GDM1 (cell line): ENCODE measurements around the gene ZNF99.
"Not testable (repeated sequence)": the region's sequence is repeated elsewhere in the genome, so short reads cannot be mapped to it uniquely, and the experiment has no call there.

ENCODE experiments used
- DNase-seq: peaks from one replicate; lab custom pipeline; 2025; lab: John Stamatoyannopoulos, UW

Gene ZNF99

DNA sequence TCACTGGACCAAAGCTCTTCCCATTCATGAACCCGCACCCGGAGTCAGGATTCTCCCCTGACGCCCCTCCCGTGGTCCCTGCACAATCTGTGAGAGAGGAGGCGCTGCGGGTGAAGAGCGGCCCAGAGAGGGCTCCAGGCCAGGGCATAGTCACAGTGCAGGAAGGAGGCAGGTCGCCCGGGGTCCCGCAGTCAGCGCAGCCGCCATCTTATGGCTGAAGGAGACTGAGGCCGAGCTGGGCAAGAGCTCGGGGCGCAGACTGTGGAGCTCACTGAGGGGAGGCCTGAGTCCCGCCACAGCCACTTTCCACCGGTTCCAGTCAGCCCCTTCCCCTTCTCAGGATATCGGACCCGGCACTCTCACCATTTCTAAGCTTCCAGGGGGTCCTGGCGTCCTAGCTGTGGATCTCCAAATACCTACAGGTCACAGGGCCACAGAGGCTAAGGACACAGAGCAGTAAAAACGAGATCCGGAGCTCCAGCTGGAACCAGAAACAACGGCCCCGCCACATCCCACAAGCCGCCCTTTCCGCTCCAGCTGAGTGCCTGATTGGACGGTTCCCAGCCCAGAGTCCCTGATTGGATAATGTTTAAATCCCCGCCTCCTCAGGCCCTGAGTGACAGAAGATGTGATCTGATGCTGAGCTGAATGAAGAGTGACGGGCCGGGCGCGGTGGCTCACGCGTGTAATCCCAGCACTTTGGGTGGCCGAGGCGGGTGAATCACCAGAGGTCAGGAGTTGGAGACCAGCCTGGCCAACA, at the start of gene ZNF99:
Gene ZNF99, minus strand, starts transcription at position 501 of the 760 bp plus-strand sequence. Its CDS starts 135 bp downstream, at position 366.
- no peak for DNase-seq

DNA sequence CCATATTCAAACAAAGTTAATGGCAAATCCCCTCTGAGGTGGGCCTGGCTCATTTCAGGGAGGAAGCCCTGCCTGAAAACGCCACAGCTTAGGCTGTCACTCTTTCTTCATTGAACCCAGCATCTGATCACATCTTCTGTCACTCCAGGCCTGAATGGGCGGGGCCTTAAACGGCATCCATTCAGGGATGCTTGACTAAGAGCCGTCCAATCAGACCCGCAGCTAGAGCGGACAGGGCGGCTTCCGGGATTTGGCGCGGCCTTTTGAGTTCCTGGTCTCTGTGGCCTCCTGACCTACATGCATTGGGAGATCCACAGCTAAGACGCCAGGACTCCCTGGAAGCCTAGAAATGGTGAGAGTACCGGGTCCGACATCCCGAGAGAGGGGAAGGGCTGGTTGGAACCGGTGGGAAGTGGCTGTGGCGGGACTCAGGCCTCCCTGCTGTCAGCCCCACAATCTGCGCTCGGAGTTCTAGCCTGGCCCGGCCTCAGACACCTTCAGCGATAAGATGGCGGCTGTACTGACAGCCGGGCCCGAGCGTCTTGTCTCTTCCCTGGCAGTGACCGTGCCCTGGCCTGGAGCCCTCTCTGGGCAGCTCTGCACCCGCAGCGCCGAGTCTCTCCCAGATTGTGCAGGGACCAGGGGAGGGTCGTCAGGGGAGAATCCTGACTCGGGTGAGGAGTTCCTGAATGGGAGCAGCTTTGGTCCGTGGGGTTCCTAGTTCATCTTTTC, 48.2 kb upstream of the ZNF99 start, which contains the start of gene ZNF723:
Gene ZNF723, plus strand, starts transcription at position 261 of the 732 bp plus-strand sequence. Its CDS starts 89 bp downstream, at position 350.
- no peak for DNase-seq

DNA sequence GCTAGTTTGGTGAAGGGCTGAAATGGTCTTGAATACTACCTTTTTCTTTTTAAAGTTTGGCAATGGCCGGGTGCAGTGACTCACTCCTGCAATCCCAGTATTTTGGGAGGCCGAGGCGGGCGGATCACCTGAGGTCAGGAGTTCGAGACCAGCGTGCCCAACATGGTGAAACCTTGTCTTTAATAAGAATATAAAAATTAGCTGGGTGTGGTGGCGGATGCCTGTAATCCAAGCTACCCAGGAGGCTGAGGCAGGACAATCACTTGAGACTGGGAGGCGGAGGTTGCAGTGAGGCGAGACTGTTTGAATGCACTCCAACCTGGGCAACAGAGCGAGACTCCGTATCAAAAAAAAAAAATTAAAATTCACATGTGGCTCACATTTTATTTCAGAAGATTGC, 47.3 kb upstream of the ZNF99 start:
- DNase-seq, result no peak

DNA sequence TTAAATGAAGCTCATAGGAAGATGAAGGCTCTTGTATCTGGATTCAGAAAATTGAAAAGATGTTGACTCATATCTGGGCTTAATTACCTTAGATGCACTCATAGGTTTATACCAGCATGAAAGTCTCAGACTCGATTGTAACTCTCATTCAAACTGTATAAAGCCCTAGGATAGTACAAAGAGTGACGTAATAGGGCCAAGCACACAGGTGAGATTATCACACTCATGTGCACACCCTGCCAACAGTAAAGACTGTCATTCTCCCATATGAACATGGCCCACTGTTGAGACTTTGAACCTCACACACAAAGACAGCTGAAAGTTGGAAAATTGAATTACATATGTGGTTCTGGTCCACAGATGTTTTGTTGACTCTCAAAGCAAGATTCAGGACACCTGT, 30.2 kb upstream of the ZNF99 start:
- no peak for DNase-seq

DNA sequence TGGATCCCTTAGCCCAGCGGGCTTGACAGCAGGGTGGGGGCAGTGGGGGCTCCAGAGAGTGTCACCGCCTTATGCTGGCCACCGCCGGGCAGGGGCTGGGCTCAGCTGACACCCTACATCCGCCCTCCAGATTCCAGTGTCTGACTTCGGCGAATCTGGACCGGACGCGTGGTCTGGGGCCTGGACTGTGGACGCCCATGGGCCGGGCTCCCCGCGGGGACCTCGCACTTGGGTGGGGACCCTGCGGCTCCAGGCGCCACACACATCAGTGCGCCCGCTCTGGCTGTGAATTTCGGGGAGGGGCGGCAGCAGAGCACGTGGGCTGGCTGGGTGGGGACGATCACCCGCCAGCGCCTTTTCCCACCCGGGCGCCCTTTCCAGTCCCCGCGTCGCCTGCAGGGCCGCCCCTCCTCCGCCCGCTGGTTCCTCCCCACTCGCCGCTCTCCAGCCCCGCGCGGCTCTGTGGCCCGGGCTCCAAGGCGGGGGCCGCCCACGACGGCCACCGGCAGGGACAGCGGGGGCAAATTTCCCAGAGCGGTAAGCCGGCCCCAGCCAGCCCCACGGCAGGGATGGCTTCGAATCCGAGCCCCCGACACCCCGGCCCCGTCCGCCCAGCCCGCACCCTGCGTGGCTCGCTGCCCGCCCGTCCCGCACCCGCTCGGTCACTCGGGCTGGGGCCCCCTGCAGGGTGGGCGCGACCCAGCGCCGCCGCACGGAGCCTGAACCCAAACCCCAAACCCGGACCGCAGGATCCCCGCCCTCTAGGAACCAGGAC, 23.3 kb upstream of the ZNF99 start:
- DNase-seq, result no peak

DNA sequence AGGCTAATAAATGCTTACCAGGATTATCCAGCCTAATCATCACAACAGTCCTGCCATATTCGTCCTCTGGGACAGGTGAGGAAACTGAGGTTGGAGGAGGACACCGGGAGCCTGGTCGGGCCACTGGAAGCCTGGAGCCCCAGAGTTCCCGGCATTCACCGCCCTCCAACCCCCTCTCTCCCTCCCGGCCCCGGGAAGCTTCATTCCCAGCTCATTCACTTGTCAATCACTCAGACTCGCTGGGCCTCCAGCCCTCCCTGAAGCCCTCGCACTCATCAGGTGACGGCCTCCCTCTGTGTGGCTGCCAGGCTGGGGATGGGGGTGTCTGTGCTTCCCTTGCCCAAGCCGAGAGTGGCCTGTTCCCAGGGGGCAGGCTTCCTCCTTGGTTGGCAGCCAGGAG, 22.5 kb upstream of the ZNF99 start:
- no peak for DNase-seq

DNA sequence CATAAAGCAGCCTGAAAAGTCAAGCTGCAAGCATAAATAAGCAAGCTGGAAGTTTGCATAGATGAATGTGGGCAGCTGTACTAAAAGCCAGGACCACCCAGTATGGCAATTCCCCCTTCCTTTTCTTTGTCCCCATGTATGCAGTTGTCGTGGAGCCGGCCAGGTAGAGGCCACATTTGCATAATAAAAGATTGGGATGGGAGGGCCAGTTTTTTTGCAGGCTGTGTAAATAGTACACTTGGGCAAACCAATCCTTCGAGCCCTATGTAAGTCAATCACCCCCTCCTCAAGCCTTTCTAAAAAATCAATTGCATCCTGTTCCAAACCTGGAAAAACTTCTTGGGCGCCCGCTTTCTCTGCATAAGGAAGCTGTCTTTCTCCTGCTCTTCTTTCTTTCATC, 13.1 kb upstream of the ZNF99 start:
- DNase-seq, result no peak

DNA sequence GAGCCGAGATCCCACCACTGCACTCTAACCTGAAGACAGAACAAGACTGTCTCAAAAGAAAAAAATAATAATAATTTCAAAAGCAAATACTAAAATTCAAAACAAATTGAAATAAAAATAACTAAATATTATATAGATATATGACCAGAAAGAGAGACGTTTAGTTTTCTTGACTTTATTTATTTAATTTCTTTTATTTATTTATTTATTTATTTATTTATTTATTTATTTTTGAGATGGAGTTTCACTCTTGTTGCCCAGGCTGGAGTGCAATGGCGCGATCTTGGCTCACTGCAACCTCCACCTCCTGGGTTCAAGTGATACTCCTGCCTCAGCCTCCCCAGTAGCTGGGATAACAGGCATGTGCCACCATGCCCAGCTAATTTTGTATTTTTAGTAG, 8.9 kb upstream of the ZNF99 start:
- DNase-seq, result not testable (repeated sequence)

DNA sequence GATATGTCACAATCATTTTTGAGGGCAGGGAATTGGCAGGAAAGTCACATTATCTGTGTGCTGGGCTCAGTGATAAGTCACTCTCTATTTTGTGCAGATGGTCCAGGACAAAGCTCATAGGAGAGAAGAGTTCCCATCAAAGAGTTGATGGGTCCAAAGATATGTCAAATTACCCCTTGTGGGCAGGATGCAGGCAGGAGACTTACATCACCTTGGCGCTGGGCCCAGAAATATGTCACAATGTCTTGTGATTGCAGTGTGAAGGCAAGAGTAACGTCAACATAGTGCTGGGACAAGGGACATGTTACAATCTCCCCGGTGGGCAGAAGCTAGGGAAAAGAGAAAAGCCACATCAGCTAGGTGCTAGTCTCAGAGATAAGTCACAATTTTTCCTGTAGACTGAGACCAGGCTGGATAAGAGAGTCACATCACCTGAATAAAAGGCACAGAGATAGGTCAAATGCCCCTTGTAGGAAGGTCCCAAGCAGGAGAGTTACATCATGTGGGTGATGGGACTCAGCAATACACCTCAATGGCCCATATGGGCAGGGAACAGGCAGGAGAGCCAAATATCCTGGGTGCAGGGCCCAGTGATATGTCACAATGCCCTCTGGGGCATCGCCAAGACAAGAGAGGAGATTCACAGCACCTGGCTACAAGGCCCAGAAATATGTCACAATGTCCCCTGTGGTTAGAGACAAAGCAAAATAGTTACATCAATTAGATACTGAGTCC, 47.9 kb downstream of the ZNF99 start:
- no peak for DNase-seq

DNA sequence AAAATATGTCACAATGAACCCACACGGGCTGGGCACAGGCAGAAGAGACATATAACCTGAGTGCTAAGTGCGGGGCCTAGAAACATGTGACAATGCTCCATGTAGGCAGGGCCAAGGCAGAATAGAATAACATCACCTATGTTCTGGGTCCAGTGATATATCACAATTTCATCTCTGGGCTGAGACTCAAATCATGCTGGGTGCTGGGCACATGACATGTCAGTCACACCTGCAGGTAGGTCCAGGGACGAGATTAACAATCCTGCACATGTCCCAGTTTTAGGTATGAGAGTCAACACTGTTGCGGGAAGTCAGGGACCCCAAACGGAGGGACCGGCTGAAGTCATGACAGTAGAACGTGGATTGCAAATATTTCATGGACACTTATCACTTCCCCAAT, 50.3 kb downstream of the ZNF99 start:
- no peak for DNase-seq

DNA sequence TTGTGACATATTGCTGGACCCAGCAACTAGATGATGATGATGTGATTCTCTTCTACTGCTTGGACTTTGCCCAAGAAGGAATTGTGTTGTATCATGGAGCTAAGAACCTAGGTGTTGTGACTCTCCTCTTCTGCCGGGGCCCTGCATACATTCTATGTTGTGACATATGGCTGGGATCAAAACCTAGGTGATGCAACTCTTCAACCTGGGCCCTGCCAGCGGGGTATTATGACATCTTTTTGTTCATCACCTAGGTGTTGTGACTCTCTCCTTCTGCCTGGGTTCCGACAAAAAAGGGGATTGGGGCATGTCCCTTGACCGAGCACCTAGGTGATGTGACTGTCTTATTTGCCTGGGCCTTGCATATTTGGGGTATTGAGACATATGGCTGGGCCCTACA, 55.7 kb downstream of the ZNF99 start:
- DNase-seq, result not testable (repeated sequence)

DNA sequence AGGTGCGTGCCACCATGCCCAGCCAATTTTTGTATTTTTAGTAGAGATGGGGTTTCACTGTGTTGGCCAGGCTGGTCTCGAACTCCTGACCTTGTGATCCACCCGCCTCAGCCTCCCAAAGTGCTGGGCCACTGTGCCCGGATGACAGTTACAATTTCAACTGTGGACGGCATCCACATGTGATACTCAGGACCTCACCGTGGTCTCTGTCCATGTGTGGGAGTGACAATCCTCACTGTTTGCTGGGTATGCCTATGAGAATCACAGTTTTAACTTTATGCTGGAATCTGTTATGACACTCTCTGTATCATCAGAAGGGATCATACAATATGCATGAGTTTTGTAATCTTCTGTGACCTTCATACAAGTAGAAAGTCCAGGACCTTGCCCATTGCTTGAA, 62.4 kb downstream of the ZNF99 start:
- not testable (repeated sequence) for DNase-seq

DNA sequence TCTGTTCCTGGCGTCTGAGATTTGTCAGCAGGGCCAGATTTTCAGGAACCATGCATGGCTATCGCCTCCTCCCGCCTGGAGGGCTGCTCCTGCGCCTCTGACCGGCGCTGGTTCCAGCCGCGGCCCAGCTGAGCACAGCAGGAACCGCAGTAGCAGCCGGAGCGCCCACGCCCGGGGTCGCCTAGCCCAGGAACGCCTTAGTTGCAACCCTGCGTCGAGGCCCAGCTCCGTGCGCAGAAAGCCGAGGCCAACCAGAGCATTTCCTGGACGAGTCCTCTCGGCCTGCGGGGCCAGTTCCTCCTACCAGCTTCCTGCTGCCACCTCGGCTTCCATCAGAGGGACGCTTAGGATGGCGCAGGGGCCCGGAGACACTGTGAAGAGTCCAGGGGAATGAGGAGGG, 75.0 kb downstream of the ZNF99 start:
- DNase-seq, result no peak

DNA sequence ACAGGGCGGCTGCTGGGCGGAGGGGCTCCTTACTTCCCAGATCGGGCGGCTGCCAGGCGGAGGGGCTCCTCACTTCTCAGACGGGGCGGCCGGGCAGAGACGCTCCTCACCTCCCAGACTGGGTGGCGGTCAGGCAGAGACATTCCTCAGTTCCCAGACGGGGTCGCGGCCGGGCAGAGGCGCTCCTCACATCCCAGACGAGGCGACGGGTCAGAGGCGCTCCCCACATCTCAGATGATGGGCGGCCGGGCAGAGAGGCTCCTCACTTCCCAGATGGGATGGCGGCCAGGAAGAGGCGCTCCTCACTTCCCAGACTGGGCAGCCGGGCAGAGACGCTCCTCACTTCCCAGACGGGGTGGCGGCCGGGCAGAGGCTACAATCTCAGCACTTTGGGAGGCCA, 80.9 kb downstream of the ZNF99 start:
- DNase-seq, result not testable (repeated sequence)

DNA sequence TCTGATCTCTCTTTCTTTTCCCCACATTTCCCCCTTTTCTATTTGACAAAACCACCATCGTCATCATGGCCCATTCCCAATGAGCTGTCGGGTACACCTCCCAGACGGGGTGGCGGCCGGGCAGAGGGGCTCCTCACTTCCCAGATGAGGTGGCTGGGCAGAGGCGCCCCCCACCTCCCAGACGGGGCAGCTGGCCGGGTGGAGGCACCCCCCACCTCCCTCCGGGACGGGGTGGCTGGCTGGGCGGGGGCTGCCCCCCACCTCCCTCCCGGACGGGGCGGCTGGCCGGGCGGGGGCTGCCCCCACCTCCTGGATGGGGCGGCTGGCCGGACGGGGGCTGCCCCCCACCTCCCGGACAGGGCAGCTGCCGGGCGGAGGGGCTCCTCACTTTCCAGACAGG, 81.3 kb downstream of the ZNF99 start:
- DNase-seq, result not testable (repeated sequence)
